Neural progenitor cell (in vitro differentiated cells): ENCODE results near the gene NXN. TPM values are rescaled to one million over a fixed set of nuclear protein-coding genes. Genes with fewer than 3 reads are reported as not detected.
A peak's percentile ranks its signal among the peaks of the same experiment; 100 is the strongest.

Source experiments
- DNase-seq: peaks from one replicate; pipeline ENCODE4 v3.0.0-alpha.2; 2016; ENCODE audit warnings: low spot score
- H2AFZ ChIP-seq: fragments of 200-600 bp; sonication (generic); replicated peaks from 2 replicates; pipeline ENCODE4 v1.6.1; 2016; ENCODE audit warnings: antibody characterized with exemption
- H3F3A ChIP-seq: fragments of 200-600 bp; sonication (generic); 2 replicates; pipeline ENCODE4 v1.6.1; 2016; ENCODE audit warnings: antibody characterized with exemption, low read depth
- H3K27ac ChIP-seq: fragments of 200-600 bp; sonication (generic); 2 replicates; pipeline ENCODE4 v1.5.1; 2016; ENCODE audit warnings: mild to moderate bottlenecking
- H3K27me3 ChIP-seq: fragments of 200-600 bp; sonication (generic); 2 replicates; pipeline ENCODE4 v1.6.1; 2016; ENCODE audit warnings: mild to moderate bottlenecking, moderate library complexity
- H3K36me3 ChIP-seq: fragments of 200-600 bp; sonication (generic); 2 replicates; pipeline ENCODE4 v1.5.1; 2016
- H3K4me1 ChIP-seq: fragments of 200-600 bp; sonication (generic); 2 replicates; pipeline ENCODE4 v1.6.1; 2016; ENCODE audit warnings: mixed run types
- H3K4me2 ChIP-seq: fragments of 200-600 bp; sonication (generic); 2 replicates; pipeline ENCODE4 v1.6.1; 2016
- H3K4me3 ChIP-seq: fragments of 200-600 bp; sonication (generic); 2 replicates; pipeline ENCODE4 v1.5.1; 2016
- H3K79me2 ChIP-seq: fragments of 200-600 bp; sonication (generic); 2 replicates; pipeline ENCODE4 v1.6.1; 2016; ENCODE audit warnings: low read depth
- H3K9ac ChIP-seq: fragments of 200-600 bp; sonication (generic); 2 replicates; pipeline ENCODE4 v1.6.1; 2016
- H3K9me3 ChIP-seq: fragments of 200-600 bp; sonication (generic); 2 replicates; pipeline ENCODE4 v1.5.1; 2016; ENCODE audit warnings: low read depth
- H4K20me1 ChIP-seq: fragments of 200-600 bp; sonication (generic); 2 replicates; pipeline ENCODE4 v1.6.1; 2016; ENCODE audit warnings: low read depth
- H3K27ac Mint-ChIP-seq: 3 replicates; pipeline ENCODE4 v1.8.0; 2021; ENCODE audit warnings: mixed read lengths
- H3K27me3 Mint-ChIP-seq: 2 replicates; pipeline ENCODE4 v1.8.0; 2022; ENCODE audit warnings: low read depth, mild to moderate bottlenecking, inconsistent platforms, moderate library complexity, mixed read lengths; ENCODE audit not compliant: insufficient read depth
- H3K36me3 Mint-ChIP-seq: 3 replicates; pipeline ENCODE4 v1.8.0; 2021; ENCODE audit warnings: mixed read lengths
- H3K4me1 Mint-ChIP-seq: 3 replicates; pipeline ENCODE4 v1.8.0; 2021; ENCODE audit warnings: mixed read lengths
- H3K4me3 Mint-ChIP-seq: 3 replicates; pipeline ENCODE4 v1.8.0; 2021; ENCODE audit warnings: mild to moderate bottlenecking, moderate library complexity, mixed read lengths
- H3K9me3 Mint-ChIP-seq: 3 replicates; pipeline ENCODE4 v1.8.0; 2020; ENCODE audit warnings: mixed read lengths
- EZH2 ChIP-seq: fragments of 200-600 bp; sonication (generic); IDR thresholded peaks from 2 replicates; pipeline ENCODE4 v1.6.1; 2017; ENCODE audit warnings: antibody characterized with exemption, mild to moderate bottlenecking, moderate library complexity
- EZH2phosphoT487 ChIP-seq: fragments of 200-600 bp; sonication (generic); IDR thresholded peaks from 2 replicates; pipeline ENCODE4 v1.6.1; 2017; ENCODE audit warnings: antibody characterized with exemption
- total RNA-seq: library from RNA; depleted of rRNA; stranded (reverse); fragments of >200 nt; gene quantifications from 2 replicates; pipeline ENCODE4 v1.2.3, GENCODE V29; 2015; ENCODE audit warnings: low replicate concordance
- TF ChIP-seq, protein P1 (sequence below): fragments of 200-600 bp; sonication (generic); IDR thresholded peaks from 2 replicates; pipeline ENCODE4 v1.5.1; 2017; ENCODE audit warnings: antibody characterized with exemption, mild to moderate bottlenecking

The NXN gene
- total RNA-seq, 1 donor from 2014 or later, result 35.9 TPM

DNA sequence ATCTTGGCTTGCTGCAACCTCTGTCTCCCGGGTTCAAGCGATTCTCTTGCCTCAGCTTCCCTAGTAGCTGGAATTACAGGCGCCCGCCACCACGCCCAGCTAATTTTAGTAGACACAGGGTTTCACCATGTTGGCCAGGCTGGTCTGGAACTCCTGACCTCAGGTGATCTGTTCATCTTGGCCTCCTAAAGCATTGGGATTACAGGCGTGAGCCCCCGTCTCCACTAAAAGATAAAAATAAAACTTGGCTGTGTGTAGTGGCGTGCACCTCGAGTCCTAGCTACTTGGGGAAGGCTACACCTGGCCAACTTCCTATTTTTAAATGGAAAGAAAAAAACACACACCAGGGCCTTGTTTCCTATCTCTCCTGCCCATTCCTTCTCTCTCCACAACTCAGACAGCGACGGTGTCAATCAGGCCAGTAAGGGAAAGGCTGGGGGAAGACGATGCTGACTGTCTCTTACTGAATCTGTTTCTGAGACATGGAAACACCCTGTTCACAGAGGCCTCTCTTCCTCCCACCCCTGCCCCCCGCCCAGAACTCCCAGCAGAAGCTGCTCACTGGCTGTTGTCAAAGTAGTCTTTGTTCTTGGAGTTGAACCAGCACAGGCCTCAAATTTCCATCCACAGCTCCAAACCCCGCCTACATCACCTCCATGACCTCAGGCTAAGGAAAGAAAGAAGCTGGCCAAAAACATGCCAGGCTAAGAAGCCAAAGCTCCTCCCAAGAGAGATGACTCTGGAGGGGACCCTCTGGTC lies 96.6 kb downstream of the NXN start:
- Mint-ChIP-seq H3K27me3 (peaks cover 10% of the 10 kb centered on the region), H3K36me3 (peaks cover 38% of the 10 kb centered on the region), H3K4me1 (peaks cover 56% of the 10 kb centered on the region), H3K9me3 (peaks cover 27% of the 10 kb centered on the region), H3K27ac (peak overlapping the region; percentile 98), H3K4me3 (peak overlapping the region; percentile 73)
- no peaks in the 10 kb centered on the region for H3K36me3 ChIP-seq
- peaks cover 12% of the 10 kb centered on the region for H3K4me1 ChIP-seq
- H3K9ac ChIP-seq, result no peak overlapping the region
- H3K27ac ChIP-seq, result no peak overlapping the region
- H2AFZ ChIP-seq, result no peak overlapping the region
- peak overlapping the region; percentile 7 for H3K4me2 ChIP-seq
- H3K79me2 ChIP-seq, result peaks cover 65% of the 10 kb centered on the region
- DNase-seq, result peak; percentile 37
- H3K4me3 ChIP-seq, result no peak overlapping the region
- TF ChIP-seq EZH2phosphoT487 (no peak), EZH2 (no peak)
- TF ChIP-seq, protein P1, sequence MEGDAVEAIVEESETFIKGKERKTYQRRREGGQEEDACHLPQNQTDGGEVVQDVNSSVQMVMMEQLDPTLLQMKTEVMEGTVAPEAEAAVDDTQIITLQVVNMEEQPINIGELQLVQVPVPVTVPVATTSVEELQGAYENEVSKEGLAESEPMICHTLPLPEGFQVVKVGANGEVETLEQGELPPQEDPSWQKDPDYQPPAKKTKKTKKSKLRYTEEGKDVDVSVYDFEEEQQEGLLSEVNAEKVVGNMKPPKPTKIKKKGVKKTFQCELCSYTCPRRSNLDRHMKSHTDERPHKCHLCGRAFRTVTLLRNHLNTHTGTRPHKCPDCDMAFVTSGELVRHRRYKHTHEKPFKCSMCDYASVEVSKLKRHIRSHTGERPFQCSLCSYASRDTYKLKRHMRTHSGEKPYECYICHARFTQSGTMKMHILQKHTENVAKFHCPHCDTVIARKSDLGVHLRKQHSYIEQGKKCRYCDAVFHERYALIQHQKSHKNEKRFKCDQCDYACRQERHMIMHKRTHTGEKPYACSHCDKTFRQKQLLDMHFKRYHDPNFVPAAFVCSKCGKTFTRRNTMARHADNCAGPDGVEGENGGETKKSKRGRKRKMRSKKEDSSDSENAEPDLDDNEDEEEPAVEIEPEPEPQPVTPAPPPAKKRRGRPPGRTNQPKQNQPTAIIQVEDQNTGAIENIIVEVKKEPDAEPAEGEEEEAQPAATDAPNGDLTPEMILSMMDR, result no peak
- peaks cover 21% of the 10 kb centered on the region for H3F3A ChIP-seq
- H4K20me1 ChIP-seq, result peaks cover 34% of the 10 kb centered on the region
- H3K9me3 ChIP-seq, result no peaks in the 10 kb centered on the region
- no peaks in the 10 kb centered on the region for H3K27me3 ChIP-seq

DNA sequence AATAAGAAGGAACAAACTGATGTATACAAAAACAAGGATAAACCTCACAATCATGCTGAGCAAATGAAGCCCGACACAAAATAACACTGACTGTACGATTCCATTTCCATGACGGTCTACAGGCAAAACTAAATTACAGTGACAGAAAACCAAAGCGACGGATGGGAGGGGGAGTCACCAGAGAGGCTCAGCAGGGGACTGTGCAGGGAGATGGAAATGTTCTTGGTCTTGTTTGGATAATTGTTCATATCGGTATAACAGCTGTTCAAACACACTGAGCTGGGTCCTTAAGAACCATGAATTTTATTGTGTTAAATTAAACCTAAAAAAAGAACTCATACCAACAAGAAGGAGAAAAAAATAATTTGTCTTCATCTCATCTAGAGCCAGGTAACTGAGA lies 97.8 kb downstream of the NXN start:
- Histone ChIP-seq H3K4me2 (no peak overlapping the region), H3K9me3 (no peaks in the 10 kb centered on the region), H3K4me3 (no peak overlapping the region), H3F3A (peaks cover 17% of the 10 kb centered on the region), H4K20me1 (peaks cover 36% of the 10 kb centered on the region), H3K4me1 (peaks cover 12% of the 10 kb centered on the region), H3K36me3 (no peaks in the 10 kb centered on the region), H3K79me2 (peaks cover 70% of the 10 kb centered on the region), H3K9ac (no peak overlapping the region), H3K27me3 (no peaks in the 10 kb centered on the region), H2AFZ (no peak overlapping the region), H3K27ac (no peak overlapping the region)
- Mint-ChIP-seq H3K4me3 (no peak overlapping the region), H3K9me3 (peaks cover 27% of the 10 kb centered on the region), H3K27me3 (peaks cover 13% of the 10 kb centered on the region), H3K4me1 (peaks cover 60% of the 10 kb centered on the region), H3K36me3 (peaks cover 37% of the 10 kb centered on the region), H3K27ac (peak overlapping the region; percentile 64)
- no peak for DNase-seq
- TF ChIP-seq EZH2, result no peak
- no peak for TF ChIP-seq EZH2phosphoT487
- TF ChIP-seq, protein P1, result no peak

DNA sequence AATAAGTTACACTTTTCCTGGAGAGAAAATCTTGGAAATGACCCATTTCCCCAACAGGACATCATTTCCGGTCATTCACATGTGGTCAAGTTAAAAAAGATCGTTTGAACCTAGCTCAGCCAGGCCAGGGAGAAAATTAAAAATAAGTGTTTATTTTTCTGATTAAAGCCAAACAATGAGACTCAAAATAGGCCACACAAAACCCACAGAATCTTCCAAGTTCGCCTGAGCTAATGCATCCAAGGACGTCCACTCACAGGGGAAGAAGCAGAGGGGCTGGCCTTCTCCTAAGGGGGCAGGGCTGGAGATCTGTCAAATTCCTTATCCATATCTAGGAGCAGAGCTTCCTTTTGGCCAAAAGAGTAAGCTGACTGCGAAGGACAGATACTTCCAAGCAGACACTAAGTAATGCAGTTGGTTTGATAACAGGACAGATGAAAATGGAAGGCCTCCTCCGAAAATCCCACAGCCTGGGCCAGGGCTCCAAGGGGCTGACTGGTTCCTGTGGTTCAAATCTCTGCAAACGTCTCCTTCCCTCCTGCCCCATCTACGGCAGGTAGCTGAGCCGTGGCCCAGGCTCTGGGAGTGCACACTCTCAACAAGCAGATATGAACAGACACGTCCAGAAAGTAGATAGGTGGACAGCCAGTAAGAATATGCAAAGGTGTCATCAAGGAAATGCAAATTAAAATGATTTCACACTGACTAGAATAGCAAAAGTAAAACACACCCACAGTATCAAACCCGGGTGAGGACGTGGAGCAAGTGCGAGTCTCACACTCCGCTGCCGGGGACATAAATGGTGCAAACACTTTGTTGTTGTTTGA lies 98.9 kb downstream of the NXN start:
- H3K9ac ChIP-seq, result no peak overlapping the region
- peaks cover 45% of the 10 kb centered on the region for H4K20me1 ChIP-seq
- H3K4me1 Mint-ChIP-seq, result peaks cover 60% of the 10 kb centered on the region
- TF ChIP-seq EZH2 (no peak), EZH2phosphoT487 (no peak)
- TF ChIP-seq, protein P1, result no peak
- H3F3A ChIP-seq, result peaks cover 17% of the 10 kb centered on the region
- H3K4me1 ChIP-seq, result peaks cover 12% of the 10 kb centered on the region
- H3K27ac Mint-ChIP-seq, result no peak overlapping the region
- peaks cover 70% of the 10 kb centered on the region for H3K79me2 ChIP-seq
- H3K36me3 ChIP-seq, result no peaks in the 10 kb centered on the region
- no peak overlapping the region for H3K27ac ChIP-seq
- H3K4me3 Mint-ChIP-seq, result no peak overlapping the region
- no peaks in the 10 kb centered on the region for H3K27me3 ChIP-seq
- H3K9me3 ChIP-seq, result no peaks in the 10 kb centered on the region
- H3K4me3 ChIP-seq, result no peak overlapping the region
- peaks cover 27% of the 10 kb centered on the region for H3K9me3 Mint-ChIP-seq
- H3K36me3 Mint-ChIP-seq, result peaks cover 39% of the 10 kb centered on the region
- no peak for DNase-seq
- H2AFZ ChIP-seq, result no peak overlapping the region
- no peak overlapping the region for H3K4me2 ChIP-seq
- peaks cover 13% of the 10 kb centered on the region for H3K27me3 Mint-ChIP-seq
